Stimulated activated memory B cell treated with anti-CD40 and anti-IgM and Interleukin-4, amounts not matched to agents 10 μg/mL and 1 μg/mL and 100 μg/mL, for 72 hours (primary cell): ENCODE results near the gene MGAT3.

ENCODE experiments used
- ATAC-seq: fragments of 150-1000 bp; cut with Tn5 transposase; 2 replicates; pipeline ENCODE4 v1.10.0; 2021
- H3K27ac Mint-ChIP-seq: one replicate; pipeline ENCODE4 v1.8.0; 2022; ENCODE audit warnings: mild to moderate bottlenecking, mixed read lengths
- H3K27me3 Mint-ChIP-seq: one replicate; pipeline ENCODE4 v1.8.0; 2022; ENCODE audit warnings: mixed read lengths
- H3K36me3 Mint-ChIP-seq: one replicate; pipeline ENCODE4 v1.8.0; 2022; ENCODE audit warnings: mixed read lengths
- H3K4me1 Mint-ChIP-seq: one replicate; pipeline ENCODE4 v1.8.0; 2022; ENCODE audit warnings: mixed read lengths
- H3K4me3 Mint-ChIP-seq: one replicate; pipeline ENCODE4 v1.8.0; 2022; ENCODE audit warnings: mild to moderate bottlenecking, moderate library complexity, mixed read lengths
- H3K9me3 Mint-ChIP-seq: one replicate; pipeline ENCODE4 v1.8.0; 2022; ENCODE audit warnings: mixed read lengths

The MGAT3 gene

DNA sequence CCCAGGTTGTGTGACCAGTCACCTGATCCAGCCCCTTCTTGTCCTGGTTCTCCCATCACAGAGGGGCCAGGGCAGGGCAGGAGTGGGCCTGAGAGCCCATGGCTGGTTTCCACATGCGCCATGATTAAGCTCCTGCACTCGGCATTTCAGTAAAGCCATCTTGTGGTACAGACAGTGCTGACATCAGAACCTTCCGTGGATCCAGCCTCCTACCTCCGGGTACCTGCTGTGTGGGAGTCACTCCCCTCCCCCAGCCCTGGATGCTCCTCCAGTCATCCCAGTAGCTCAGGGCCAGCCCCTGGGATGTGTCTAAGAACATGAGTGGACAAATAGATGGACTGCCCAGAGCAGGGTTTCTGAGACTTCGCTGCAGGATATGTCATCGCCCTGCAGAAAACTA, 22.1 kb upstream of the MGAT3 start:
- Mint-ChIP-seq H3K4me3 (no peak overlapping the region), H3K4me1 (peaks cover 32% of the 10 kb centered on the region), H3K36me3 (peaks cover 11% of the 10 kb centered on the region), H3K27ac (no peak overlapping the region), H3K27me3 (no peaks in the 10 kb centered on the region), H3K9me3 (no peaks in the 10 kb centered on the region)
- no peak for ATAC-seq

DNA sequence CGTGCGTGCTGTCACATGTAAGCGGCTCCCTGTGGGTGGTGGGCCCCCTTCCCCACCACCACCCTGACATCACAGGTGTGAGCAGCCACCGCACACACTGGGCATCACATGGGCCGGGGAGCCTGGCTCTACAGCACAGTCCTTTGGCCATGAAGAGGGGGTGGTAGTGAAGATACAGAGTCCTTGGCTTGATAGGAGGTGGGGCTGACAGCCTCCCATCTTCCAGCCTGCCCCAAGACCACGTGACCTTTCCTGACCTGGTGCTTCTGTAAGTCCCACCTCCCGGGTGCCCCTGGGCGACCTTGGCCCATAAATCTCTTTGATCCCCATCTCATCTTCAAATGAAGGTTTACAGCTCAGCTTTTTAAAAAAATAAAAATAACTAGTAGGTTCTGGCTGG, 21.2 kb upstream of the MGAT3 start:
- Mint-ChIP-seq H3K4me1 (peaks cover 35% of the 10 kb centered on the region), H3K36me3 (peaks cover 6% of the 10 kb centered on the region), H3K27ac (no peak overlapping the region), H3K4me3 (no peak overlapping the region), H3K9me3 (no peaks in the 10 kb centered on the region), H3K27me3 (no peaks in the 10 kb centered on the region)
- no peak for ATAC-seq

DNA sequence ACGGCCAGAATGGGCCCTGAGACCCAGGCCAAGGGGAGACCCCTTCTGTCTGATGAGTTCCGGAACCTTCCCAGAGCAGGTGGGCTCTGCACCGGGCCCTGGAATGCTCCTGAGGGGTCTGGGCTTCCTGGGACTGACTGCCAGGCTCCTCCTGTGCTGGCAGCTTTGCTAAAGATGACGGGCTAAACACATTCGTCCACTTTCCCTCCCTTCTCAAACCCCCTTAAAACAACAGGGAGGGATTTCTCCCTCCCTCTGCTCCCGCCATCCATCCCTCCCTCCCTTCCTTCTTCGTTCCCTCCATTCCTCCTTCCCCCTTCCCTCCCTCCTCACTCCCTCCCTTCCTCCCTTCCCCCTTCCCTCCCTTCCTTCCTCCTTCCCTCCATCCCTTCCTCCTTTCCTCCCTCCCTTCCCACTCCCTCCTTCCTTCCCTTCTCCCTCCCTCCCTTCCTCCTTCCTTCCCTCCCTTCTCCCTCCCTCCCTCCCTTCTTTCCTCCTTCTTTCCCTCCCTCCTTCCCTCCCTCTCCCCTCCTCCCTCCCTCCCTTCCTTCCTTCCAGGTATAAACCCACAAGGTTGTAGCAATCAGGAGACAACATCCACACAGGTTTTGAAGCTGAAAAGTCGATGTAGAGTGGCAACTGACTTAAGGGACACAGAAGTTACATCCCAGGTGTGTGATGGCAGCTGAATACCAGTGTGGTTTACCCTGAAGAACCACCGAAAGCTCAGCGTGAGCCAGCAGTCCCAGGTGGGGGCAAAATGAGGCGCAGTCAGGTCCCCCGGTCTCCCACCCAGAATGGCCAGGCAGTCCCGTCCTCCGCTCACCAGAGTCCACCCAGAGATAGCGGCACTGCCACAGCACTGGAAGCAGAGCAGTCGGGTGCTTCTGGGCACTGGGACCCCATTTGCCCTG, 18.8 kb upstream of the MGAT3 start:
- peaks cover 55% of the 10 kb centered on the region for H3K4me1 Mint-ChIP-seq
- H3K27me3 Mint-ChIP-seq = no peaks in the 10 kb centered on the region
- ATAC-seq = no peak
- H3K9me3 Mint-ChIP-seq = no peaks in the 10 kb centered on the region
- H3K4me3 Mint-ChIP-seq = no peak overlapping the region
- peaks cover 6% of the 10 kb centered on the region for H3K36me3 Mint-ChIP-seq
- peak overlapping the region; percentile 59 for H3K27ac Mint-ChIP-seq

DNA sequence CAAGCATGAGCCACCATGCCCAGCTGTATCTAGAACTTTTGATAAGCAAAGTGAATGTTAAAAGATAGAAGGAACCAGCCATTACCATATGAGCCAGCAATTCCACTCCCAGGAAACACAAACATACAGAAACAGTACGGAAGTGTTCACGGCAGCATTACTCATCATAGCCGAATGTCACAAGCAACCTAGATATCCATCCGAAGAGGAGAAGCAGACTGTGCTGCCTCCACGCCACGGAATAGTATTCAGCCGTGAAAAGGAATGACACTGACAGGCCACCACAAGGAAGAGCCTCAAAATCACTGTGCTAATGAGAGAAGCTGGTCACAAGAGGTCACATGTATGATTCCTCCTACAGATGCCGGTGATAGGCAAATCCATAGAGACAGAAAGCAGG, 17.6 kb upstream of the MGAT3 start:
- Mint-ChIP-seq H3K4me3 (no peak overlapping the region), H3K9me3 (no peaks in the 10 kb centered on the region)

DNA sequence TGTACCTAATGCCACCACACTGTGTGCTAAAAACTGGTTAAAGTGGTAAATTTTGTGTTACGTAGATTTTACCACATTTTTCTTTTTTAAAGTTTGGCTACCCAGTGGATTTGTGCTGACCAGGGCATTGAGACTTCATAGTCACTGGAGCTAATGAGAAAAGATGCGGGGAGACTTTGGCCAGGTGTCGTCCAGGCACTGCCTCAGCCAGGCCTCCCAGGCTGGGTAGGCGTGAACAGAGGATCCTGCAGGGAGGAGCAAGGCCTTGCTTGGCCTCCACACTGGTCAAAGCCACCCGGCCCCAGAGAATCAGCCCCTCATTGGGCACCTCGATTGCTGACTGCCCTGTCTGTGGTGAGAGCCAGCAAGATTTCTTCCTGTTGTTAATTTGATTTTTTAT, 13.4 kb upstream of the MGAT3 start:
- no peaks in the 10 kb centered on the region for H3K9me3 Mint-ChIP-seq
- peaks cover 67% of the 10 kb centered on the region for H3K4me1 Mint-ChIP-seq
- H3K36me3 Mint-ChIP-seq = no peaks in the 10 kb centered on the region
- no peaks in the 10 kb centered on the region for H3K27me3 Mint-ChIP-seq
- no peak for ATAC-seq
- no peak overlapping the region for H3K4me3 Mint-ChIP-seq
- peak overlapping the region; percentile 91 for H3K27ac Mint-ChIP-seq

More for the DNA sequence above, 17.6 kb upstream of the MGAT3 start:
- ATAC-seq = no peak
- Mint-ChIP-seq H3K36me3 (no peaks in the 10 kb centered on the region), H3K4me1 (peaks cover 55% of the 10 kb centered on the region), H3K27me3 (no peaks in the 10 kb centered on the region), H3K27ac (peak overlapping the region; percentile 59)

DNA sequence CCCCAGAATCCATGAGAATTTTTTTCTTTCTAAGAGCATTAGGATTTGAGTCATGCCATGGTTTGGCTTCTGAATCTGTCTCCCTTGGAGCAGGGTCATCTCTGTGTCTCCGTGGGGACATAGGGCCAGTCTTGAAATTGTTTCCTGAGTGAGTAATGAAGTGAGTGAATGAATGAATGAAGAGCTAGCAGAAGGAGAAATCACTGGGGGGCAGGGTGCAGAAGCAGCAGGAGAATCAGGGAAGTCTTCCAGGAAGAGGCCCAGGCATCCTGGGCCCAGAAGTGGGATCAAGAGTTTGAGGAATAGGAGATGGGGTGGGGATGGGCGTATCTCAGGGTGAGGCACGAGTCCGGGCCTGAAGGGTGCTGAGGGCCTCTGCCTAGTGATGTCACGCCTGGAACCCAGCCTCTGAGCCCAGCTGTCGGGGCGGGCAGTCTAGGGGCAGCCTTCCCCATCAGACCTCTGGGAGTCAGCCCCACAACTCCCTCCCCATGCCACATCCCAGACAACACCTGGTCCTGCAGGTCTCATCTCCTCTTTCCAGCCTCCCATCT, 12.5 kb upstream of the MGAT3 start:
- Mint-ChIP-seq H3K27ac (peak overlapping the region; percentile 91), H3K27me3 (no peaks in the 10 kb centered on the region)
- no peak for ATAC-seq

DNA sequence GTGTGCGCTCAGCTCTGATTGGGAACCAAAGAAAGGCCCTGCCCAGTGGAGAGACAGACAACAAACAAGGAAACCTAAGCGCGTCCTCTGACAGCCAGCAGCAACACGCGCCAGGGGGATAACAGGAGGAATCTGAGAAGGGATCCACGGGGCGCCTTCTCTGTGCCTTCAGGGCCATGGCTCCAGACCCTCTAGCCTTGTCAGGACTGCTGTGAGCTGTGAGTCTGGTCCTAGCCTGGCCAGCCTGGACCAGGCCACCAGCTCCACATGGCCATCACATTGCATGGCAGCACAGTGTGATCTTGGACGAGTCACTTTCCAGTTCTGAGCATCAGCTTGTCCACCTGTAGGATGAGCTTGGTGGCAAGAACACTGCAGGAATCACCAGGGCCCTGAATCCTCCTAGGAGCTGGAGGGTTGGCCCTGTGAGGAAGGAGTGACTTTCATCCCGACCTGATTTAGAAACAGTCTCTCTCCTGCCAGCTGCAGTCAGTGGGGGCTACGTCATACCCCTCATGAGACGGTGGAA, 11.8 kb upstream of the MGAT3 start:
- H3K4me1 Mint-ChIP-seq = peaks cover 67% of the 10 kb centered on the region
- no peak for ATAC-seq
- H3K27me3 Mint-ChIP-seq = no peaks in the 10 kb centered on the region
- H3K27ac Mint-ChIP-seq = peak overlapping the region; percentile 91
- H3K9me3 Mint-ChIP-seq = no peaks in the 10 kb centered on the region
- no peak overlapping the region for H3K4me3 Mint-ChIP-seq
- H3K36me3 Mint-ChIP-seq = no peaks in the 10 kb centered on the region

More for the DNA sequence above, 12.5 kb upstream of the MGAT3 start:
- Mint-ChIP-seq H3K36me3 (no peaks in the 10 kb centered on the region), H3K4me1 (peaks cover 67% of the 10 kb centered on the region), H3K4me3 (no peak overlapping the region), H3K9me3 (no peaks in the 10 kb centered on the region)

DNA sequence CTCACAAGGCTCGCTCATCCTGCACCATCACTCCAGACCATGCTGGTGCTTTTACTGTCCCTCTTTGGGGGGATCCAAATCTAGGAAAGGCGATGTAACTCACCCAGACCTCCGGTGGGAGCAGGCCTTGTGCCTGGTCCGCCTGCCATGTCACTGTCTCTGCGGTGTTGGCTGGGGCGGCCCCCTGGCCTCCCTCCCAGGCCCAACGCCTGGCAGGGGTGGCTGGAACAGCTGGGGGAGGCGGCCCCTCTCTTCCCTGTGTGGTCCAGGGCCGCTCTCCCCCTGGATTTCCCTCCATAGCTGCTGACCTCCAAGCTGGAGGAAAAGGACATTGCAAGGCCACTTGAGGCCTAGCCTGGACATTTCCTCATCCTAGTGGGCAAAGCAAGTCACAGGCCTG, 11.1 kb upstream of the MGAT3 start:
- Mint-ChIP-seq H3K36me3 (no peaks in the 10 kb centered on the region), H3K27ac (peak overlapping the region; percentile 91), H3K9me3 (no peaks in the 10 kb centered on the region), H3K4me3 (no peak overlapping the region), H3K4me1 (peaks cover 74% of the 10 kb centered on the region), H3K27me3 (no peaks in the 10 kb centered on the region)
- ATAC-seq = no peak

DNA sequence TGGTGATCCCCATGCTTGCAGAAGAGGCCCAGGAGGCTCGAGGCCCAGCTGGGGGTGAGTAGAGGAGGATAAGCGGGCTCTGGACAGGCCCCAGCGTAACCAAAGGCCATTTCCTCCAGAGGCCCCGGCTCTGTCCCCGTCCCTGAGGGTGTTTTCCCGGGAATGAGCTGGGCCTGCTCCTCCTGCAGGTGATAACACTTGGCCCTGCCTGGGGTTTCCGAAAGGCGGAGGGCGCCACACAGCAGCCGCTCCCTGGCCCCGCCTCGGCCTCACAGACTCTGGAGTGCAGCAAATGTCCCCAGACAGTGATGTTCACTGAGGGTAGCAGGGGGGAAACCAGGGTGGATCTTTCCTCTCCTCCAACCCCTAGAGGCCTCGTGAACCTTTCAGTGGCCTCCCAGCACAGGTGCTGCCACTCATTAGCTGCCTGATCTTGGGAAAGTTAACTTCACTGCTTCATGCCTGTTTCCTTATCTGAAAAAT, 10.5 kb upstream of the MGAT3 start:
- ATAC-seq = peak; percentile 80
- Mint-ChIP-seq H3K4me1 (peaks cover 77% of the 10 kb centered on the region), H3K27me3 (no peaks in the 10 kb centered on the region), H3K27ac (peak overlapping the region; percentile 91), H3K4me3 (peak overlapping the region; percentile 85), H3K36me3 (no peaks in the 10 kb centered on the region), H3K9me3 (no peaks in the 10 kb centered on the region)

DNA sequence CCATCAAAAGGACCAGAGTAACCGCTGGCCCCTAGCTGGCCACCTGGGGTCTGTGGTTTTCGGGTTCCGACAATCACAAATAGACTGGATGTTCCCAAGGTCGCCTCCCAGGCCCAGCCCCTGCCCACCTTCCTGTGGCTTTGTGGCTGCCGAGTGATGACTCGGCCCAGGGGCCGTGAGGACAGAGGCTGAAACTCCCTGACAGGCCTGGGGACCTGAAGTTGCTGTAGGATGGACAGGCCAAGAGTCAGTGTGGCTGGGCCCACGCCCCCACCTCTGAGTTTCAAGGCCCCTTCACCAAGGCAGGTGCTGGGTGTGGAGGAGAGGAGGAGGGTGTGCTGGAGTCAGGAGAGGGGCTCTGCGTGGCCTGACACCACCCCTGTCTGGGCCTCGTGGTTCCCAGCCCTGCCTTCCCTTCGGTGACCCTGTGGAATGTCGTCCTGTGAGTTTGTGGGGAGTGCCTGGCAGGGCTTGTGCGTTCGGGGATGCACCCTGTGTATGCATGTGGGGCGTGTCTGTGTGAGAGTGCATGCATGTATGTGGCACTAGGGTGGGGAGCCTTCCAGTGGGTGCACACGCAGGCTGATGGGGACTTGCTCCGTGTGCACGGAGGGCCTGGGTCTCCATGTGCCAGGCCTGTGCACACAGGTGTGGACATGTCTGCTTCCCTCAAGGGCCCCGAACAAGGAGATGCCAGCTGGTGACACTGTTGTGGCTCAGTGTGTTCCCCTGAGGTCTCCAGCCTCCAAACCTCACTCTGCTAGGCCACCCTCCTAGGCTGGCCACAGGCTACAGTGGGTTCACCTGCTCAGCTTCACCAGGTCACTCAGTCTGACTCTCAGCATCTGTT, 8.4 kb upstream of the MGAT3 start:
- Mint-ChIP-seq H3K4me1 (peaks cover 78% of the 10 kb centered on the region), H3K27ac (peak overlapping the region; percentile 91), H3K4me3 (peak overlapping the region; percentile 85), H3K27me3 (no peaks in the 10 kb centered on the region), H3K36me3 (no peaks in the 10 kb centered on the region), H3K9me3 (no peaks in the 10 kb centered on the region)
- no peak for ATAC-seq

DNA sequence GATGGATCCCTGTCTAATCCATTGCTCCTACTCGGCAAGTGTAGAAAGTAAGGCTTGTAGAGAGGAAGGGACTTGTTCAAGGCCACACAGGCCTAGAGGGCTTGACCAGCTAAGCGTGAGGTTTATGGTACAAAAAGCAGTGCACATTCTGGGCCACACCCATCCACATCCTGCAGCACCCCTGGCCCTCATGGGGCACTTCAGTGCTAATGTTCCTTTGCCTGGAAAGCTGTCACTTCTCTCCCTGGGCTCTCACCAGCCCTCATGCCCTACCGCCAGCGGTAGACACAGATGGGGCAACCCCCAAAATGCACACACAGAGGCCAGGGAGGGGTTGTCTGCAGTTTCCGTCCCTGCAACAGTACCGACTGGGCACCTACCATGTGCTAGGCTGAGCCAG, 7.1 kb upstream of the MGAT3 start:
- Mint-ChIP-seq H3K36me3 (peaks cover 1% of the 10 kb centered on the region), H3K27me3 (no peaks in the 10 kb centered on the region), H3K4me3 (peak overlapping the region; percentile 85), H3K27ac (peak overlapping the region; percentile 91), H3K9me3 (no peaks in the 10 kb centered on the region), H3K4me1 (peaks cover 87% of the 10 kb centered on the region)
- ATAC-seq = no peak

DNA sequence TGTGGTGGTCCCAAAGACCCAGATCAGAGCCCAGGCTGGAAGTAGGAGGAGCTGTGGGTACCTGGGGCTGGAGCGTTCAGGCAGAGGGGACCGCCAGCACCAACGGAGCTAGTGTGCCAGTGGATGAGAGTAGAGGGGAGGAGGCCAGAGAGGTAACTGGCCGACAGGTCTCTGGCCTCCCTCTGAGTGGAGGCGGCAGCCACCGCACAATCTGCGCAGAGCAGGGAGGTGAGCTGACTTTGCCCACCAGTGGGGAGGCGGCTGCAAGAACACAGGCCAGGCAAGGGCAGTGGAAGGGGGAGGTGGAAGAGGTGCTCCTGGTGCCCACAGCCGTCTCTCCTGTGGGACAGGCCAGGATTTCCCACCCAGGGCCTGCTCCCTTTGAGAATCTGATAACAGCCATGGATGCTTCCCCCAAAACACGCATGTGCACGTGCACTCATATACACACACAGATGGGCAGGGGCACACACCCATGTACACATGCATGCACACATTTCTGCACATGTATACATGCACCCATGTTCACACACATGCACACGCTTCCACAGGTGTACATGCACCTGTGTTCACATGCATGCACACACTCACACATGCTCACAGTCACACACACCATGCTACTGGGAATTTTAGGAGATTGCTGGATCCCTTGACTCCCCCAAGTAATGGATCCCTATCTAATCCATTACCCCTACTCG, 6.4 kb upstream of the MGAT3 start:
- Mint-ChIP-seq H3K36me3 (peaks cover 6% of the 10 kb centered on the region), H3K4me3 (peak overlapping the region; percentile 85), H3K9me3 (no peaks in the 10 kb centered on the region), H3K4me1 (peaks cover 89% of the 10 kb centered on the region), H3K27ac (peak overlapping the region; percentile 91), H3K27me3 (no peaks in the 10 kb centered on the region)
- ATAC-seq = no peak

DNA sequence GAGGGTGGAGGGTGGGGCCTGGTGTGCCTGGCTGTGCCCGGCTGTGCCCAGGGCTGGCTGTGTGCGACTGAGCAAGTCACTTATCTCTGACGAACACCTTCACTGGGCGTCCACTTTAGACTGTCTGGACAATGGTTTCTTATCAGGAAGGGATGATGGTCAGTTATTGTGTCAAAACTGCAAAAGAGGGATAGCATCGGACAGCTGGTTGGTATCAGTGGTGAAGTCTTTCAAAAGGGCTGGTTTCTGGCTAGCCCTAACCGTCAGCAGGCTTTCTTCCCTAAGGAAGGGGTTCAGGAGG, 4.1 kb upstream of the MGAT3 start:
- H3K36me3 Mint-ChIP-seq = peaks cover 12% of the 10 kb centered on the region
- no peaks in the 10 kb centered on the region for H3K9me3 Mint-ChIP-seq
- no peak for ATAC-seq
- no peak overlapping the region for H3K4me3 Mint-ChIP-seq
- H3K27ac Mint-ChIP-seq = peak overlapping the region; percentile 56
- H3K27me3 Mint-ChIP-seq = no peaks in the 10 kb centered on the region
- H3K4me1 Mint-ChIP-seq = peaks cover 82% of the 10 kb centered on the region

DNA sequence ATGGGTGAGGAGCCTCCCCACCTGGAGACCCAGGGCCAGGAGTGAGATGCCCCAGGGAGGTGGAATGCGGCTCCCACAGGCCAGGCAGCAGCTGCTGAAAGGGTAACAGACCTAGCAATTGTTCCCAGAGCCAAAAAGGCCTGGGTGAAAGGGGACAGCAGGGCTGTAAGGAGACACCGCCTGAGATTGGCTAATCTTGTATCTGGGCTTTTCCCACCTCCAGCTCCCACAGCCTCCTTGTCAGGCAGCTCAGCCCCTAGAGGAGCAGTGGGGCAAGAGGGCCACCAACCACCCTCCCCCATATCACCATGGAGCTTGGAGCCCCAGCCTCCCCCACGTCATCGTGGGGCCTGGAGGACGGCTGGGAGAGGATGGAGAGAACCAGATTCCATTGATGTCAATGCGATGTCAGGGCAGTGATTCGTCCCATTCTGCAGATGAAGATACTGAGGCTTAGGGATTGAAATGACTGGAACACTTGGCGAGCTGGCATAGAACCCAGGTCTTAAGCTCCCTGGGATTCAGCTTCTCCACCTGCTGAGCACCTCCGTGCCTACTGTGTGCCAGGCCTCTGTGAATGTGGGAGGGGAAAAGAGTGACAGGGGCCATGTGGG, 2.9 kb upstream of the MGAT3 start:
- Mint-ChIP-seq H3K27me3 (no peaks in the 10 kb centered on the region), H3K4me1 (peaks cover 80% of the 10 kb centered on the region)

More for the DNA sequence above, 2.9 kb upstream of the MGAT3 start:
- Mint-ChIP-seq H3K27ac (peak overlapping the region; percentile 63), H3K36me3 (peaks cover 12% of the 10 kb centered on the region), H3K9me3 (no peaks in the 10 kb centered on the region), H3K4me3 (no peak overlapping the region)
- no peak for ATAC-seq
